Mesendoderm (in vitro differentiated cells): Measurements from ENCODE around the gene SMIM24.
"Not testable (repeated sequence)": the region's sequence is repeated elsewhere in the genome, so short reads cannot be mapped to it uniquely, and the experiment has no call there.

ENCODE experiments used
- DNase-seq: peaks from one replicate; pipeline ENCODE4 v3.0.0; 2013
- H2AK5ac ChIP-seq: 2 replicates; pipeline ENCODE4 v1.6.1; 2013; ENCODE audit warnings: low read length, inconsistent platforms
- H2BK120ac ChIP-seq: 2 replicates; pipeline ENCODE4 v1.6.1; 2013; ENCODE audit warnings: low read depth, mild to moderate bottlenecking, low read length, moderate library complexity, mixed read lengths
- H2BK15ac ChIP-seq: replicated peaks from 2 replicates; pipeline ENCODE4 v1.6.1; 2013; ENCODE audit warnings: low read depth, mild to moderate bottlenecking, moderate library complexity
- H2BK5ac ChIP-seq: 2 replicates; pipeline ENCODE4 v1.6.1; 2013; ENCODE audit warnings: low read length, inconsistent platforms
- H3K18ac ChIP-seq: 2 replicates; pipeline ENCODE4 v1.6.1; 2013; ENCODE audit warnings: mild to moderate bottlenecking, low read length, mixed read lengths
- H3K23ac ChIP-seq: one replicate; pipeline ENCODE4 v1.6.1; 2013; ENCODE audit warnings: low read length
- H3K27ac ChIP-seq: 2 replicates; pipeline ENCODE4 v1.5.1; 2013; ENCODE audit warnings: low read depth, mild to moderate bottlenecking, inconsistent platforms, low read length, moderate library complexity
- H3K27me3 ChIP-seq: 2 replicates; pipeline ENCODE4 v1.6.1; 2013; ENCODE audit warnings: low read length, control low read depth, mild to moderate bottlenecking, inconsistent platforms; ENCODE audit not compliant: insufficient read depth, poor library complexity
- H3K36me3 ChIP-seq: 2 replicates; pipeline ENCODE4 v1.6.1; 2013; ENCODE audit warnings: low read length, inconsistent platforms; ENCODE audit not compliant: control insufficient read depth, insufficient read depth
- H3K4ac ChIP-seq: one replicate; pipeline ENCODE4 v1.6.1; 2013; ENCODE audit warnings: low read depth, mild to moderate bottlenecking, low read length, moderate library complexity
- H3K4me1 ChIP-seq: 2 replicates; pipeline ENCODE4 v1.6.1; 2013; ENCODE audit warnings: low read depth, low read length, inconsistent platforms; ENCODE audit not compliant: control insufficient read depth
- H3K4me2 ChIP-seq: 2 replicates; pipeline ENCODE4 v1.6.1; 2013; ENCODE audit warnings: low read length
- H3K4me3 ChIP-seq: 2 replicates; pipeline ENCODE4 v1.5.1; 2013; ENCODE audit warnings: mild to moderate bottlenecking, low read length
- H3K56ac ChIP-seq: one replicate; pipeline ENCODE4 v1.6.1; 2013; ENCODE audit warnings: low read length
- H3K79me1 ChIP-seq: 2 replicates; pipeline ENCODE4 v1.6.1; 2013; ENCODE audit warnings: low read length, inconsistent platforms
- H3K79me2 ChIP-seq: 2 replicates; pipeline ENCODE4 v1.6.1; 2013; ENCODE audit warnings: mild to moderate bottlenecking, low read length; ENCODE audit not compliant: control insufficient read depth, insufficient read depth
- H3K9ac ChIP-seq: 2 replicates; pipeline ENCODE4 v1.6.1; 2013; ENCODE audit warnings: low read length, inconsistent platforms
- H4K5ac ChIP-seq: one replicate; pipeline ENCODE4 v1.6.1; 2013; ENCODE audit warnings: low read length
- H4K8ac ChIP-seq: one replicate; pipeline ENCODE4 v1.6.1; 2013; ENCODE audit warnings: low read depth, mild to moderate bottlenecking, control low read depth, low read length, moderate library complexity
- WGBS: extraction: QIAGEN DNeasy Blood & Tissue Kit; methylation state at CpG from one replicate; pipeline ENCODE4 v1.1.7; 2013; ENCODE audit warnings: low lambda C conversion rate, missing lambda C conversion rate; ENCODE audit not compliant: insufficient coverage; ENCODE audit errors: extremely low coverage; 5-methylcytosine and 5-hydroxymethylcytosine counted together

SMIM24 gene

DNA sequence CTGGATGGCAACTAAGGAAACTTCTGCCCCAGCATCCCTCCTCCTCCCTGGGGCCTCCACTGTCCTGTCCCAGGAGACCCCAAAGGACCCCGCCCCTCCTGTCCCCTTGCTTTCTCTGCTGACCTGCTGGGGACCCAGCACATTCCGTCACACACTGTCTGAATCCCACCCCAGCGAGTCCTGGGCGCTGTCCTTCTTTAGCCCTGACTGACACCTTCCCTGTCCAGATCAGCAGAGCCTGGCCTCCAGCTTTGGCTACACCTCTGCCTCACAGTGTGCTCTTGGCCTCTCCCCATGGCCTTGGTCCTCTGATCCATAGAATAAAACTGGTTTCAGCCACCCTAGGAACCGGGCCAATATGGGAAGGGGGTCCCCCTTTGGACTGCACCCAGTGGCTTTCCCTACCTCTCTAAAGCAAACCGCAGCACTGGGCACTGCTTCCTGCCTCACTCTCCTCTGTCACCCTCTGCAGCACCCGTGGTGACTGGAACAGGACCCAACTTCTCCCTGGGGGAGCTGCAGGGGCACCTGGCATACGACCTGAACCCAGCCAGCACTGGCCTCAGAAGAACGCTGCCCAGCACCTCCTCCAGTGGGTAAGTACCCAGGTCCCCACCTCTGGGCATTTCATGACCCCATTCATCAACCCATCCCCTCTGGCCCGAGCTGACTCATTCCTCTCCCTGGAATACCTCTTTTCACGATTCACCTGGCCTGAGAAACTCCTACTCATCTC lies 46.4 kb downstream of the SMIM24 start:
- Histone ChIP-seq H3K4me2 (no peak overlapping the region), H3K4me1 (peaks cover 2% of the 10 kb centered on the region), H3K4ac (no peak overlapping the region), H2AK5ac (no peak overlapping the region), H4K5ac (no peak overlapping the region), H3K9ac (no peak overlapping the region), H3K79me1 (no peaks in the 10 kb centered on the region), H4K8ac (no peak overlapping the region), H3K79me2 (no peaks in the 10 kb centered on the region), H2BK15ac (no peak overlapping the region), H3K27ac (no peak overlapping the region), H3K36me3 (no peaks in the 10 kb centered on the region), H3K4me3 (no peak overlapping the region), H3K18ac (no peak overlapping the region), H2BK120ac (no peak overlapping the region), H3K23ac (no peak overlapping the region), H2BK5ac (no peak overlapping the region), H3K56ac (no peak overlapping the region), H3K27me3 (no peaks in the 10 kb centered on the region)
- no CpG with 5 or more reads among the region's 11 CpGs for WGBS
- DNase-seq, result no peak

DNA sequence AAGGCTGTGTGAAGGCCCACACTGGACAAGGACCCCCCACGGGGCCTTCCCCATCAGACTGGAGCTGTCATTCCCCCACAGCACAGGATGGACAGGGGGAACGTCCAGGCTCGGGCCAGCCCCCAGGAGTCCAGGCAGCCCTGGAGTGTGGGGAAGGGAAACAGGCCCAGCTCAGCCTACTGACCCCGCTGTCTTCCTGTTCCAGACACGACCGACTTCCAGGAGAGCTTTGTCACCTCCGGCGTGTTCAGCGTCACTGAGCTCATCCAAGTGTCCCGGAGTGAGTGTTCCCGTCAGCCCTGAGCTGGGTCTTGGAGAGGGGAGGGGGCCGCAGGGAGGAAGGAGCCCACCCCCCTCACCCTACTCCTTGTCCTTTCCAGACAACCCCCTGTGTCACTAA lies 47.0 kb downstream of the SMIM24 start:
- H3K27ac ChIP-seq, result no peak overlapping the region
- H4K8ac ChIP-seq, result no peak overlapping the region
- no peak overlapping the region for H3K4me3 ChIP-seq
- H3K18ac ChIP-seq, result no peak overlapping the region
- H2BK5ac ChIP-seq, result no peak overlapping the region
- no peak overlapping the region for H2BK120ac ChIP-seq
- no peak overlapping the region for H3K56ac ChIP-seq
- H4K5ac ChIP-seq, result no peak overlapping the region
- no peaks in the 10 kb centered on the region for H3K36me3 ChIP-seq
- no peak overlapping the region for H3K4me2 ChIP-seq
- H3K23ac ChIP-seq, result no peak overlapping the region
- H3K4me1 ChIP-seq, result peaks cover 2% of the 10 kb centered on the region
- WGBS, result no CpG with 5 or more reads among the region's 12 CpGs
- no peaks in the 10 kb centered on the region for H3K79me1 ChIP-seq
- no peak overlapping the region for H2BK15ac ChIP-seq
- no peak overlapping the region for H3K9ac ChIP-seq
- H3K4ac ChIP-seq, result no peak overlapping the region
- H3K79me2 ChIP-seq, result no peaks in the 10 kb centered on the region
- no peaks in the 10 kb centered on the region for H3K27me3 ChIP-seq
- no peak for DNase-seq
- H2AK5ac ChIP-seq, result no peak overlapping the region

DNA sequence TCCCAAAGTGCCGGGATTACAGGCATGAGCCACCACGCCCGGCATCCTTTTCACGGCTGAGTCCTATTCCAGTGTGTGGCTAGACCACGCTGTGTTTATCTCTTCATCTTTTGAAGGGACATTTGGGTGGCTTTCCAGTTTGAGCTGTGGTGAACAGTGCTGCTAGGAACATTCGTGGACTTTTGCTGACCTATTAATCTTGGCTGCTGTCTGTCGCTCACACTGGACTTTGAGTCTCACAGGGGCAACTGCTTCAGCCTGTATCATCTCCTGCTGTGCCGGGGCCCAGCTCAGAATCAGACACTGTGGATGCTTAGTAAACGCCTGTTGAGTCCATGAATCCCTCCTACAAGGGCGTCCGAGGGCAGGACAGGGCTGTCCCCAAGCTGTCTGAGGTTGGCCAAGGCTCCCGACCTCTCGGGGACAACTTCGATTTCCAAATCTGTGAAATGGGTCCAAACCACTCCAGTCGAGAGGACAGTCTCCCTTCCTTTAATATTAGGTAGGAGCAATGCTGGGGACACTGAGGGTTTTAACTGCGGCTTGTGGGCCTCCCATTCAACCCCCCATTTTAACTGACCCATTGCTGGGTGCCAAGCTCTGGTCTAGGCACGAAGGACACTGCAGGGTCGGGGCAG lies 48.4 kb downstream of the SMIM24 start:
- Histone ChIP-seq H3K56ac (no peak overlapping the region), H4K5ac (no peak overlapping the region), H3K4me1 (peaks cover 2% of the 10 kb centered on the region), H3K9ac (no peak overlapping the region), H2BK120ac (no peak overlapping the region), H3K4ac (no peak overlapping the region), H3K4me2 (no peak overlapping the region), H3K79me2 (no peaks in the 10 kb centered on the region), H3K36me3 (no peaks in the 10 kb centered on the region), H2AK5ac (no peak overlapping the region), H2BK5ac (no peak overlapping the region), H4K8ac (no peak overlapping the region), H3K27me3 (no peaks in the 10 kb centered on the region), H3K79me1 (no peaks in the 10 kb centered on the region), H3K27ac (no peak overlapping the region), H3K18ac (no peak overlapping the region), H3K23ac (no peak overlapping the region), H3K4me3 (no peak overlapping the region), H2BK15ac (no peak overlapping the region)
- no peak for DNase-seq
- no CpG with 5 or more reads among the region's 18 CpGs for WGBS

DNA sequence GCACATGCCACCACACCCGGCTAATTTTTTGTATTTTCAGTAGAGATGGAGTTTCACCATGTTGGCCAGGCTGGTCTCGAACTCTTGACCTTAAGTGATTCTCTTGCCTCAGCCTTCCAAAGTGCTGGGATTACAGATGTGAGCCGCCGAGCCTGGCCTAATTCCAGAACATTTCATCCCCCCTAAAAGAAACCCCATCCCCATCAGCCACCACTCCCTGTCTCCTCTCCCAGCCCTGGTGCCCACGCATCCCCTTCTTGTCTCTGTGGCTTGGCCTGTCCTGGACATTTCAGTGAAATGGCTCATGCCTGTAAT lies 50.0 kb downstream of the SMIM24 start:
- not testable (repeated sequence) for H3K36me3 ChIP-seq, H3K9ac ChIP-seq, H3K23ac ChIP-seq, H3K27ac ChIP-seq, H2BK5ac ChIP-seq, DNase-seq, H3K4me3 ChIP-seq, H2BK120ac ChIP-seq, H3K4ac ChIP-seq, H2BK15ac ChIP-seq, H3K18ac ChIP-seq, H3K4me2 ChIP-seq, H4K8ac ChIP-seq, H3K4me1 ChIP-seq, H3K56ac ChIP-seq, H3K27me3 ChIP-seq, H3K79me2 ChIP-seq, H3K79me1 ChIP-seq, H4K5ac ChIP-seq, H2AK5ac ChIP-seq
- WGBS, result no CpG with 5 or more reads among the region's 5 CpGs

DNA sequence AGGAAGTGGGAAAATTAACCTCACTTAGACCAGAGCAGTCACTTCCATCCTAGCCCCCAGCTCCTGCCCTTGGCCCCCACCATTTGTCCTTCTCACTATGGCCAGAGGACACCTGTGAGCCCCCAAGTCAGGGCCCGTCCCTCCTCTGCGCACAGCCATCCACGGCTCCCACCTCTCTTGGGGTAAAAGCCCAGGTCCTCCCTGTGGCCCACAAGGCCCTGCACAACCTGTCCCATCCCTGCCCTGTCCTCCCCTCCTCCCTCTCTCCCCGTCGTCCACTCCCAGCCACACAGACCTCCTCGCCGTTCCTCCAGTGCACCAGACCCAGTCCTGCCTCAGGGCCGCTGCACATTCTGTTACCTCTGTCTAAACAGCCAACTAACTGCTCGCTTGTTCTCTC lies 53.9 kb downstream of the SMIM24 start:
- Histone ChIP-seq H2BK5ac (no peak overlapping the region), H2BK120ac (no peak overlapping the region), H3K79me2 (no peaks in the 10 kb centered on the region), H4K8ac (no peak overlapping the region), H3K27ac (no peak overlapping the region), H3K4me1 (no peaks in the 10 kb centered on the region), H3K36me3 (no peaks in the 10 kb centered on the region), H3K23ac (no peak overlapping the region), H2BK15ac (no peak overlapping the region), H3K4me3 (no peak overlapping the region), H3K4me2 (no peak overlapping the region), H3K27me3 (no peaks in the 10 kb centered on the region), H4K5ac (no peak overlapping the region), H3K9ac (no peak overlapping the region), H3K4ac (no peak overlapping the region), H3K79me1 (no peaks in the 10 kb centered on the region), H2AK5ac (no peak overlapping the region), H3K18ac (no peak overlapping the region), H3K56ac (no peak overlapping the region)
- no peak for DNase-seq
- WGBS, result no CpG with 5 or more reads among the region's 9 CpGs
